Ecto neural progenitor cell (in vitro differentiated cells): ENCODE measurements around the gene RRN3.
"Not testable (repeated sequence)": the region's sequence is repeated elsewhere in the genome, so short reads cannot be mapped to it uniquely, and the experiment has no call there.

ENCODE experiments used
- DNase-seq: peaks from one replicate; pipeline ENCODE4 v3.0.0-alpha.2; 2018; ENCODE audit warnings: low spot score

The RRN3 gene

GRCh38 chr16:15027503-15028344 lies 66.3 kb downstream of the RRN3 start:
- DNase-seq: peak; percentile 55

- peak; percentile 39 for DNase-seq
Measured at GRCh38 chr16:15027051-15027450, 67.0 kb downstream of the RRN3 start.

- DNase-seq: peak; percentile 43
Measured at GRCh38 chr16:15025234-15025951, 68.7 kb downstream of the RRN3 start.

GRCh38 chr16:15024858-15025199 lies 69.2 kb downstream of the RRN3 start:
- DNase-seq: peak; percentile 27

GRCh38 chr16:15023381-15024077 lies 70.5 kb downstream of the RRN3 start:
- DNase-seq: peak; percentile 34

- DNase-seq: peak; percentile 56
Measured at GRCh38 chr16:15022194-15022593, 71.9 kb downstream of the RRN3 start.

GRCh38 chr16:15021429-15021828 lies 72.6 kb downstream of the RRN3 start:
- peak; percentile 20 for DNase-seq

- not testable (repeated sequence) for DNase-seq
Measured at GRCh38 chr16:15016951-15017580, 77.0 kb downstream of the RRN3 start.

GRCh38 chr16:15016354-15016753 lies 77.7 kb downstream of the RRN3 start:
- peak; percentile 37 for DNase-seq

- not testable (repeated sequence) for DNase-seq
Measured at GRCh38 chr16:15015671-15016070, 78.4 kb downstream of the RRN3 start.

- not testable (repeated sequence) for DNase-seq
Measured at GRCh38 chr16:15012941-15013340, 81.1 kb downstream of the RRN3 start.
